ENCODE measurements around the gene ZNF446. TPM values are rescaled to one million over a fixed set of nuclear protein-coding genes. Genes with fewer than 3 reads are reported as not detected.
A peak's percentile ranks its signal among the peaks of the same experiment; 100 is the strongest.

Gene ZNF446
- total and polyA plus RNA-seq, 10 of the 15 experiments (the other 5 are each of a cell fraction or from before 2014, with no cell fraction given): 0.14 to 6.9 (median 4.1) TPM

- peak within 1 kb of the TSS; percentile 94 for H2AFZ ChIP-seq (ENCODE audit: control insufficient read depth, low read depth, low read length)
- TF ChIP-seq CHD2 (IDR thresholded peaks at IDR 0.05; ENCODE audit: borderline replicate concordance, low read depth, low read length): peak; percentile 84
- TF ChIP-seq TCF3 (IDR thresholded peaks at IDR 0.05; ENCODE audit: borderline replicate concordance, insufficient read depth, low read depth, low read length): 0 out of 2 replicates have a peak, but pooled peaks have one; percentile 20
- TF ChIP-seq NKRF (conservative IDR thresholded peaks at IDR 0.05): peak; percentile 83
- peak; percentile 43; the same call in 1 of the 2 replicates for TF ChIP-seq POLR2AphosphoS2 (IDR thresholded peaks at IDR 0.05; ENCODE audit: low read depth, low read length)
- no peak for TF ChIP-seq ZNF24 (IDR thresholded peaks at IDR 0.05)
- TF ChIP-seq CREB1 (IDR thresholded peaks at IDR 0.05; ENCODE audit: low read depth): peak; percentile 83
- TF ChIP-seq EP300 (IDR thresholded peaks at IDR 0.05; ENCODE audit: borderline replicate concordance in 1 of 2, control insufficient read depth in 1 of 2, low read depth in 2 of 2, low read length in 2 of 2): no peak
- no peak for TF ChIP-seq CBX3 (IDR thresholded peaks at IDR 0.05; ENCODE audit: borderline replicate concordance, low read depth)
- no peak for TF ChIP-seq WRNIP1 (IDR thresholded peaks at IDR 0.05; ENCODE audit: borderline replicate concordance, low read depth, low read length)
- TF ChIP-seq PBX3 (IDR thresholded peaks at IDR 0.05; ENCODE audit: insufficient replicate concordance, low read depth, low read length): peak; percentile 65
- TF ChIP-seq POU2F2 (IDR thresholded peaks at IDR 0.05; ENCODE audit: borderline replicate concordance, low read depth, low read length): peak; percentile 37; the same call in 1 of the 3 replicates
- peak; percentile 92 for TF ChIP-seq ZBTB40 (IDR thresholded peaks at IDR 0.05; ENCODE audit: borderline replicate concordance)
- TF ChIP-seq MXI1 (IDR thresholded peaks at IDR 0.05; ENCODE audit: low read depth, low read length): peak; percentile 90
- TF ChIP-seq GABPA (IDR thresholded peaks at IDR 0.05; ENCODE audit: low read depth): peak; percentile 96
Observed at GRCh38 chr19:58451358-58452101, 24.6 kb upstream of the ZNF446 start, which contains the start of gene ZNF324B. Gene ZNF324B, plus strand, starts transcription at chr19:58451622. Its CDS starts 2,080 bp downstream, at chr19:58453702.

More at GRCh38 chr19:58451358-58452101, 24.6 kb upstream of the ZNF446 start, which contains the start of gene ZNF324B:
- Histone ChIP-seq H3K27ac (ENCODE audit: control insufficient read depth, insufficient read depth) (peak within 1 kb of the TSS; percentile 22; the same call in 1 of the 2 replicates), H3K9me3 (replicated peaks; ENCODE audit: control insufficient read depth, insufficient read depth, low read length) (peaks cover 11% of the 10 kb centered on the region; the same call in 2 of the 3 replicates), H3K79me2 (ENCODE audit: control insufficient read depth, insufficient read depth, low read length) (no peaks in the 10 kb centered on the region; the same call in 1 of the 2 replicates), H3K4me3 (peak within 1 kb of the TSS; percentile 82), H3K4me1 (ENCODE audit: control insufficient read depth, insufficient read depth, low read length) (peaks cover 4% of the 10 kb centered on the region; the same call in 1 of the 2 replicates), H3K27me3 (replicated peaks in 1 of 2; ENCODE audit: control insufficient read depth in 2 of 2, insufficient read depth in 2 of 2, low read length in 1 of 2) (no peaks in the 10 kb centered on the region), H3K4me2 (ENCODE audit: control insufficient read depth, insufficient read depth) (peak within 1 kb of the TSS; percentile 100), H4K20me1 (ENCODE audit: control insufficient read depth, insufficient read depth) (no peaks in the 10 kb centered on the region), H3K36me3 (ENCODE audit: control insufficient read depth in 2 of 2, insufficient read depth in 2 of 2, low read length in 1 of 2) (peaks cover 0 to 1% of the 10 kb centered on the region in 2 experiments; a peak in 1 of 4 replicates), H3K9ac (ENCODE audit: control insufficient read depth, insufficient read depth, low read length) (peak within 1 kb of the TSS; percentile 55)
- DNase-seq (ENCODE audit: low read depth, low spot score) (peak; percentile 71), FAIRE-seq (peak; percentile 89), ATAC-seq (peak; percentile 99)
- SMC1A ChIA-PET (ENCODE audit: uncharacterized antibody, unreplicated experiment): interaction anchor here (1.0 to 1.3 kb wide), 6 partner anchors 10 to 151 kb away, joined by 3 to 5 read pairs (median 3); partner anchors contain the start of gene ZNF132
- in situ Hi-C loops (cut with MboI): no loop called here
- RAD21 ChIA-PET (ENCODE audit: unreplicated experiment): interaction anchor here (0.6 to 1.2 kb wide), 6 partner anchors 12 to 207 kb away, joined by 3 to 4 read pairs (median 3); partner anchors contain the start of genes ZNF132 and ZNF497
- BruUV-seq (replicated peaks): no TSS peak
- POLR2A ChIA-PET: interaction anchor here (0.6 to 1.5 kb wide), 9 partner anchors 9 to 93 kb away, joined by 3 to 7 read pairs (median 3); partner anchors contain the start of genes ZNF132, ZNF324 and ZNF584
- intact Hi-C loops (cut with micrococcal nuclease; ENCODE audit: unreplicated experiment): no loop called here
- under 1% methylated on average over 76 of the region's 79 CpGs for WGBS (ENCODE audit: insufficient coverage, insufficient replicate concordance, low lambda C conversion rate, missing lambda C conversion rate)
- CTCF ChIA-PET: interaction anchor here (0.7 to 1.1 kb wide), 2 partner anchors 43 to 233 kb away, joined by 3 read pairs; partner anchors contain the start of gene ZNF584
